Measurements from ENCODE around the gene CD209.
"Not testable (repeated sequence)": the region's sequence is repeated elsewhere in the genome, so short reads cannot be mapped to it uniquely, and the experiment has no call there.

Gene CD209

DNA sequence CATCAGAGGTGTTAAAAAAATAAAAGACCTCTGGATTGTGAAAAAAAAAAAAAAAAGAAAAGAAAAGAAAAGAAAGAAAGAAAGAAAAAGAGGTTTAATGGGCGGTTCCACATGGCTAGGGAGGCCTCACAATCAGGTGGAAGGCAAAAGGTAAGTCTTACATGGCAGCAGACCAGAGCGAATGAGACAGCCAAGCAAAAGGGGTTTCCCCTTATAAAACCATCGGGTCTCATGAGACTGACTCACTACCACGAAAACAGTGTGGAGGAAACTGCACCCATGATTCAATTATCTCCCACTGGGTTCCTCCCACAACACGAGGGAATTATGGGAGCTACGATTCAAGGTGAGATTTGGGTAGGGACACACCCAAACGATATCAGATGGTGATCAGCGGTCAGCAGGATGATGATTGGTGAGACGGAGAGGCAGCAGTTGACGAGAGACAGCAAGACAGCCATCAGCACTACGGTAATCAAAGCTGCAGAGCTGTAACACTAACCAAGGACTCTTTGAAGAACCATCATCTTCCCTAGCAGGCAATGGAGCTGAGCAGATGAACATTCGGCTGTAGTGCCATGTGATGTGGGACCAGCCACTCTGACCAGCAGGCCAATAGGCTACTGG is 3.9 kb upstream of the CD209 start:
- peaks cover 35% of the 10 kb centered on the region for H3K4me1 Mint-ChIP-seq
- ATAC-seq (peak; percentile 96), DNase-seq (ENCODE audit: low spot score in 2 of 2) (peak; percentile 17 to 59)
- H3K36me3 Mint-ChIP-seq: peaks cover 12% of the 10 kb centered on the region
- H3K4me3 Mint-ChIP-seq: no peak overlapping the region
- H3K9me3 Mint-ChIP-seq: peaks cover 28% of the 10 kb centered on the region
- H3K27ac Mint-ChIP-seq: peak overlapping the region; percentile 64

DNA sequence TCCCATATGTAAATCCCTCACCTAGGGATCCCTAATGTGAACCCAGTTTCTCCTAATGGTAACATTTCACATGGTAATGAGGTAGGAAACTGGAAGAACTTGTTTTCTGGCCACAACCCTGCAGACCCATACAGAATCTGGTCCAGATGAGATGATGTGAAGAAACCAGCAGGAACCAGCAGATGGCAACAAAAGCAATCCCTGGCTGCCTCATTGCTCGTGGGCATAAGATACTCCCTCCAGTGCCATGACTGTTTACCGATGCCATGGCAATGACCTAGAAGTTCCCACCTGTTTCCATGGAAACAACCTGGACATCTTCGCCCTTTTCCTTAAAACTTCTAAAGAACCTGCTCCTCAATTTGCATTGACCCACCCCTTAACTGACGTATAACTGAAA is 1.4 kb upstream of the CD209 start:
- H3K4me1 Mint-ChIP-seq: peaks cover 25% of the 10 kb centered on the region
- no peak for ATAC-seq
- peaks cover 6% of the 10 kb centered on the region for H3K36me3 Mint-ChIP-seq
- H3K27ac Mint-ChIP-seq: no peak overlapping the region
- DNase-seq (ENCODE audit: low spot score in 2 of 2): no peak
- no peak overlapping the region for H3K4me3 Mint-ChIP-seq
- H3K9me3 Mint-ChIP-seq: peaks cover 12% of the 10 kb centered on the region

DNA sequence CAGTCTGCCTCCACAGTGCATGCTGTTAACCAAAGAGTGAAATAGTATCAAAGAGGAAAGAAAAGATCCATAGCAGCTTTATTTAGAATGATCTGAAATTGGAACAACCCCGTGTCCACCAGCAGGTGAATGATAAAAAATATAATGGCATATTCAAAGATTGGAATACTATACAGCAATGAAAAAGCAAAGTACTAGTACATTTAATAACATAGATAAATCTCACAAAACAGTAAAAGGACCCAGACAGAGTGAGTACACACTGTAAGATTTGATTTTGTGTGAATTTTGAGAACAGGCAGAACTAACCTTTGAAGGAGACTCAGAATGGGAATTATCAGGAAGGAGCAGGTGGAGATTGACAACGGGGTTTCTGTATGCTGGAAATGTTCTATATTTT is 837 bp upstream of the CD209 start:
- peaks cover 12% of the 10 kb centered on the region for H3K9me3 Mint-ChIP-seq
- DNase-seq (ENCODE audit: low spot score in 2 of 2) (no peak), ATAC-seq (no peak)
- H3K36me3 Mint-ChIP-seq: peaks cover 6% of the 10 kb centered on the region
- H3K4me1 Mint-ChIP-seq: peaks cover 19% of the 10 kb centered on the region
- no peak overlapping the region for H3K4me3 Mint-ChIP-seq
- no peak overlapping the region for H3K27ac Mint-ChIP-seq

- H3K36me3 Mint-ChIP-seq; DNase-seq (ENCODE audit: low spot score in 2 of 2); H3K27ac Mint-ChIP-seq; ATAC-seq; H3K4me3 Mint-ChIP-seq: not testable (repeated sequence)
- Mint-ChIP-seq H3K9me3 (peaks cover 11% of the 10 kb centered on the region), H3K4me1 (peaks cover 14% of the 10 kb centered on the region)
Measured at GRCh38 chr19:7746306-7746705, 1.0 kb downstream of the CD209 start.

DNA sequence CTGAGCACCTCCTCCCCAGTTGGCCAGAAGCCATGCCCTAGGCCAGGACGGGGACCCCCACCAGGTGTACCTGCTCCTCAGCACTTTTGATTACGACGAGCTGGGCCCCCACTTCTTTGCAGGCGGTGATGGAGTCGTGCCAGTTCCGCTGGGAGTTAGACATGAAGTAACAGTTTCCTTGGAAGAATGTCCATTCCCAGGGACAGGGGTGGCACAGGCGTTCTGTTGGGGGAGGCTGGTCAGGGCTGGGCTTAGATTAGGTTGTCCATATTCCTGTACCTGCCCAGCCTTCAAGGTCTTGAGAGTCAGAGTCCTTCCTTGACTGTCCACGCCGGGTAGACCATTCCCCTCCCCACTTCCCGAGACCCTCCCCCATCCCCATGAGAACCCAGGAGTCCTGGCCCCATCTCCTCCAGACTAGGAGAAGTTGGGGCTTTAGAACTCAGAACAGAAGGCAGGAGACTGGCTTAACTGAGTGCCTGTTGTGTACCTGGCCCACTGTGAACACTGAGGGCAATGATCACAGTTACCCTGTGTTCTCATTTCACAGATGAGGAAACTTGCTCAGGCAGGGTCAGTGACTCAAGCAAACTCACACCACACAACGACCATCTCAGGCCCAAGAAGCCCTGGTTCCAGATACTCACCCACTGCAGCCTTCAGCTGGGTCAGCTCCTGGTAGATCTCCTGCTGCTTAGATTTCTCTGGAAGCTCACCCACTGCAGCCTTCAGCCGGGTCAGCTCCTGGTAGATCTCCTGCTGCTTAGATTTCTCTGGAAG is 2.3 kb downstream of the CD209 start:
- Mint-ChIP-seq H3K4me3 (no peak overlapping the region), H3K9me3 (peaks cover 6% of the 10 kb centered on the region), H3K27ac (no peak overlapping the region), H3K36me3 (no peaks in the 10 kb centered on the region), H3K4me1 (peaks cover 7% of the 10 kb centered on the region)
- DNase-seq (ENCODE audit: low spot score in 2 of 2) (no peak), ATAC-seq (no peak)

GRCh38 chr19:7744199-7744786 is 3.0 kb downstream of the CD209 start:
- Mint-ChIP-seq H3K4me1 (peaks cover 6% of the 10 kb centered on the region), H3K27ac (no peak overlapping the region), H3K9me3 (peaks cover 6% of the 10 kb centered on the region), H3K4me3 (no peak overlapping the region), H3K36me3 (no peaks in the 10 kb centered on the region)
- ATAC-seq: no peak
- no peak for DNase-seq (ENCODE audit: low spot score in 2 of 2)

DNA sequence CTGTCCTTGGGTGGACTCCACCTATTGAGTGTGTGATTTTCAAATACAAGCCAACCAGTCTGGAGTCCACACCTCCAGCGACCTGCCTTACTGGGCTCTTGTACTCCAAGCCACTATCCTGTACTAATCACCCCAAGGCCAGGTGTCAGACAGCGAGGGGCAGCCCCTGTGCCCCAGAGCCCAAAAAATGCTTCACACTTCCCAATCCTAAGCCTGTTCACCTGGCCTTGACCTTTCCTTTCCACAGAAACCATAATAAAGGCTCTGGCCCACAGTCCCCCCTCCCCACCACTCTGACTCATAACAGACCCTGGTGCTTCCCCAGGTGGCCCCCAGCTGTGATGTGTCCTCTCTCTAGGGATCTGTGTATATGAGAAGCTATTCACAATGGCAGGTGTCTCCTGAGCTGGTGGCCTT is 3.9 kb downstream of the CD209 start:
- Mint-ChIP-seq H3K4me3 (no peak overlapping the region), H3K27ac (no peak overlapping the region), H3K9me3 (peaks cover 6% of the 10 kb centered on the region), H3K36me3 (no peaks in the 10 kb centered on the region), H3K4me1 (peaks cover 6% of the 10 kb centered on the region)
- DNase-seq (ENCODE audit: low spot score in 2 of 2) (no peak), ATAC-seq (peak; percentile 76)

DNA sequence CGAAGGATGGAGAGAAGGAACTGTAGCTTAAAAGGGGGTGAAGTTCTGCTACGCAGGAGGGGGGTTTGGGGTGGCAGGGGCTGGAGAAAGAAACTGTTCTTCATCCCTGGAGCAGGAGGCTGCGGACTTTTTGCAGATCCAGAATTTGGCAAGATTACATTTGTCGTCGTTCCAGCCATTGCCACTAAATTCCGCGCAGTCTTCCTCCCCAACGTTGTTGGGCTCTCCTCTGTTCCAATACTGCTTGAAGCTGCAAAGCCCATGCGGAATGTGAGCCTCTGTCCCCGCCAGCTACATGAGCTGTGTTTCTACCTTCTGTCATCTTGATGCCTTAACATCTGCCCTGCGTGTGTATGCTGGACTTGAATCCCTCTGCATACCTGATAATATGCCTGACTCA is 4.3 kb downstream of the CD209 start:
- H3K4me1 Mint-ChIP-seq: peaks cover 6% of the 10 kb centered on the region
- ATAC-seq: peak; percentile 8
- peaks cover 2% of the 10 kb centered on the region for H3K9me3 Mint-ChIP-seq
- DNase-seq (ENCODE audit: low spot score in 2 of 2): no peak
- H3K36me3 Mint-ChIP-seq: no peaks in the 10 kb centered on the region
- no peak overlapping the region for H3K27ac Mint-ChIP-seq
- H3K4me3 Mint-ChIP-seq: no peak overlapping the region

GRCh38 chr19:7742575-7742974 is 4.8 kb downstream of the CD209 start:
- no peak for DNase-seq (ENCODE audit: low spot score in 2 of 2)
- Mint-ChIP-seq H3K4me1 (peaks cover 6% of the 10 kb centered on the region), H3K9me3 (no peaks in the 10 kb centered on the region), H3K36me3 (no peaks in the 10 kb centered on the region), H3K4me3 (no peak overlapping the region), H3K27ac (no peak overlapping the region)
- no peak for ATAC-seq

DNA sequence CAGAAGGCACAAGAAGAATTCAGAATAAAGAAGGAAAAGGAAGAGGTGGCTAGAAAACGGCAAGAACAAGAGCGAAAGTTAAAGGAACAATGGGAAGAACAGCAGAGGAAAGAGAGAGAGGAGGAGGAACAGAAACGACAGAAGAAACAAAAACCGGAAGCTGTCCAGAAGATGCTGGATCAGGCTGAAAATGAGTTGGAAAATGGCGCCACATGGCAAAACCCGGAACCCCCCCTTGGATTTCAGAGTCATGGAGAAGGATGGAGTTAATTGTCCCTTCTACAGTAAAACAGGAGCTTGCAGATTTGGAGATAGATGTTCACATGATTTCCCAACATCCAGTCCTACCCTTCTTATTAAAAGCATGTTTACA is 6.7 kb downstream of the CD209 start:
- Mint-ChIP-seq H3K4me3 (no peak overlapping the region), H3K4me1 (peaks cover 6% of the 10 kb centered on the region), H3K9me3 (no peaks in the 10 kb centered on the region), H3K27ac (no peak overlapping the region), H3K36me3 (no peaks in the 10 kb centered on the region)
- no peak for DNase-seq (ENCODE audit: low spot score in 2 of 2)
- no peak for ATAC-seq

GRCh38 chr19:7739801-7740681 is 7.3 kb downstream of the CD209 start:
- no peak overlapping the region for H3K4me3 Mint-ChIP-seq
- H3K27ac Mint-ChIP-seq: no peak overlapping the region
- DNase-seq (ENCODE audit: low spot score in 2 of 2) (no peak), ATAC-seq (no peak)
- H3K4me1 Mint-ChIP-seq: peaks cover 6% of the 10 kb centered on the region
- H3K9me3 Mint-ChIP-seq: no peaks in the 10 kb centered on the region
- H3K36me3 Mint-ChIP-seq: no peaks in the 10 kb centered on the region

DNA sequence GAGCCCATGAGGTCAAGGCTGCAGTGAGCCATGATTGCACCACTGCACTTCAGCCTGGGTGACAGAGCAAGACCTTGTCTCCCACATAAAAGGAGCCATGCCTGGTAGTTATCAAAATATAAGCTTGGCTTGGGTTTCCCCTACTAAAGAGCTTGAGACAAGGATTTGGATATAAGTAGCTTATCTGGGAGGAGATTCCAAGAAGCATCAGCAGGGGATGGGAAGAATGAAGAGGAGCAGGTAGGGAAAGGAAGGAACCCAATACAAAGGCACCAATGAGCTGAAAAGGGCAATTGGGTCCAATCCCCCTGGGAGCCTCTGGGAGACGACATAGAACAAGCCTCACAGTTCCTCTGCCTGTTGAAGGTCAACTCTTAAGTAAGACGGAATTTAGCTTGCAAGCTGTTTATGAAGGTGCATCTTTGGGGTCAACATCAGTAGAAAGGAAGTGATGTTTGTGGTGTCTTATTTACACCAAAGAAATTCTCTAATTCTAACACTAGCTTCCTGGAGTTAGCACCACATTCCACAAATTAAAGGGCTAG is 8.1 kb downstream of the CD209 start:
- no peak for DNase-seq (ENCODE audit: low spot score in 2 of 2)
- Mint-ChIP-seq H3K4me3 (no peak overlapping the region), H3K36me3 (no peaks in the 10 kb centered on the region), H3K27ac (no peak overlapping the region), H3K9me3 (no peaks in the 10 kb centered on the region), H3K4me1 (peaks cover 6% of the 10 kb centered on the region)
- ATAC-seq: no peak

GRCh38 chr19:7738023-7738422 is 9.3 kb downstream of the CD209 start:
- Mint-ChIP-seq H3K4me1 (peaks cover 6% of the 10 kb centered on the region), H3K27ac (no peak overlapping the region), H3K9me3 (no peaks in the 10 kb centered on the region), H3K4me3 (no peak overlapping the region), H3K36me3 (no peaks in the 10 kb centered on the region)
- DNase-seq (ENCODE audit: low spot score in 2 of 2) (no peak), ATAC-seq (peak; percentile 48)

DNA sequence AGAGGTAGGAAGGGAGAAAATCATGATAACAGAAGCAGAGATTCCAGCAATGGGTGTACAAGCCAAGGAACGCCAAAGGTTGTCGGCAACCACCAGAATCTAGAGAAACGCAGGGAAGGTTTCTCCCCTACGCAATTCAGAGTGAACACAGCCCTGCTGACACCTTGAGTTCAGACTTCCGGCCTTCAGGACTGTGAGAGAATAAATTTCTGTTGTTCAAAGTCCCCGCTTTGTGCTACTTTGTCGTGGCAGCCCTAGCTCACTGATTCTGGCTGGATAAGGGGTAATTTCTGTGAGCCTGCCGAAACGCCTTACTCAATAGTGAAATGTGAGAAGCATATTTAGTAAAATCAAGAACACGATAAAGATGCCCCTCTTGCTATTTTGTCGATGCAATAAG is 10.1 kb downstream of the CD209 start:
- no peaks in the 10 kb centered on the region for H3K9me3 Mint-ChIP-seq
- ATAC-seq (no peak), DNase-seq (ENCODE audit: low spot score in 2 of 2) (no peak)
- H3K4me3 Mint-ChIP-seq: no peak overlapping the region
- H3K36me3 Mint-ChIP-seq: no peaks in the 10 kb centered on the region
- H3K4me1 Mint-ChIP-seq: peaks cover 6% of the 10 kb centered on the region
- H3K27ac Mint-ChIP-seq: no peak overlapping the region

DNA sequence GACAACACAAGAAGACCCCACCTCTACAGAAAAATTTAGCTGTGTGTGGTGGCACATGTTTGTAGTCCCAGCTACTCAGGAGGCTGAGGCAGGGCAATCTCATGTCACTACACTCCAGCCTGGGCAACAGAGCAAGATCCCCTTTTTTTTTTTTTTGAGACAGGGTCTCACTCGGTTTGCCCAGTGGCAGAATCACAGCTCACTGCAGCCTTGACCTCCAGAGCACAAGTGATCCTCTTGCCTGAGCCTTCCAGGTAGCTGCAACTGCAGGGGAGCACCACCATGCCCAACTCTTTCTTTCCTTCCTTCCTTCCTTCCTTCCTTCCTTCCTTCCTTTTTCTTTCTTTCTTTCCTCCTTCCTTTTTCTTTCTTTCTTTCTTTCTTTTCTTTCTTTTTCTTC is 11.2 kb downstream of the CD209 start:
- Mint-ChIP-seq H3K9me3 (no peaks in the 10 kb centered on the region), H3K4me3 (no peak overlapping the region), H3K4me1 (peaks cover 6% of the 10 kb centered on the region), H3K27ac (no peak overlapping the region), H3K36me3 (no peaks in the 10 kb centered on the region)
- DNase-seq (ENCODE audit: low spot score in 2 of 2) (no peak), ATAC-seq (no peak)

All from stimulated activated effector memory CD8-positive, alpha-beta T cell treated with anti-CD3 and anti-CD28 coated beads, Interleukin-12 subunit alpha, Interleukin-12 subunit beta, amount 100 ng/mL, for 72 hours (primary cell).